GM12891 (cell line): ENCODE results near the gene ZDHHC14.

ENCODE experiments used
- POLR2A ChIP-seq: IDR thresholded peaks from 2 replicates; pipeline ENCODE4 v1.6.1; 2011; ENCODE audit warnings: low read depth, low read length, control low read depth
- POLR2AphosphoS5 ChIP-seq: IDR thresholded peaks from 2 replicates; pipeline ENCODE4 v1.6.1; 2011; ENCODE audit warnings: low read depth, low read length, control low read depth

GRCh38 chr6:157333956-157334355, 47.0 kb upstream of the ZDHHC14 start:
- TF ChIP-seq POLR2A (no peak), POLR2AphosphoS5 (no peak)
